Activated CD8-positive, alpha-beta memory T cell treated with anti-CD3 and anti-CD28 coated beads, Interleukin-2, amount 50 U/mL, for 1 hour (primary cell): ENCODE results near the gene ARHGAP10.
"Not testable (repeated sequence)": the region's sequence is repeated elsewhere in the genome, so short reads cannot be mapped to it uniquely, and the experiment has no call there.

Experiments
- DNase-seq: peaks from one replicate; pipeline ENCODE4 v3.0.0-alpha.2; 2020; ENCODE audit errors: extremely low read depth

Gene ARHGAP10

GRCh38 chr4:147991543-147992283 lies 259.8 kb downstream of the ARHGAP10 start:
- no peak for DNase-seq

- no peak for DNase-seq
These were observed 262.2 kb downstream of the ARHGAP10 start for GRCh38 chr4:147994076-147994475.

- DNase-seq = no peak
These were observed 262.9 kb downstream of the ARHGAP10 start for GRCh38 chr4:147994491-147995385.

- no peak for DNase-seq
These were observed 265.0 kb downstream of the ARHGAP10 start for GRCh38 chr4:147996859-147997258.

GRCh38 chr4:148000038-148000437 lies 268.1 kb downstream of the ARHGAP10 start:
- DNase-seq = not testable (repeated sequence)

- DNase-seq = no peak
These were observed 272.5 kb downstream of the ARHGAP10 start for GRCh38 chr4:148004228-148004857.

- no peak for DNase-seq
These were observed 274.1 kb downstream of the ARHGAP10 start for GRCh38 chr4:148006001-148006400.

GRCh38 chr4:148007314-148007760 lies 275.4 kb downstream of the ARHGAP10 start:
- DNase-seq = no peak

- no peak for DNase-seq
These were observed 275.9 kb downstream of the ARHGAP10 start for GRCh38 chr4:148007792-148008191.

- no peak for DNase-seq
These were observed 283.2 kb downstream of the ARHGAP10 start for GRCh38 chr4:148015058-148015457.

GRCh38 chr4:148015468-148015867 lies 283.6 kb downstream of the ARHGAP10 start:
- DNase-seq = no peak

- DNase-seq = no peak
These were observed 284.3 kb downstream of the ARHGAP10 start for GRCh38 chr4:148016063-148016637.

GRCh38 chr4:148017801-148018200 lies 285.9 kb downstream of the ARHGAP10 start:
- DNase-seq = no peak

- no peak for DNase-seq
These were observed 289.8 kb downstream of the ARHGAP10 start for GRCh38 chr4:148021686-148022085.

GRCh38 chr4:148022975-148023374 lies 291.1 kb downstream of the ARHGAP10 start:
- no peak for DNase-seq

- DNase-seq = no peak
These were observed 291.8 kb downstream of the ARHGAP10 start for GRCh38 chr4:148023512-148024181.

GRCh38 chr4:148025981-148026380 lies 294.1 kb downstream of the ARHGAP10 start:
- no peak for DNase-seq

- no peak for DNase-seq
These were observed 295.3 kb downstream of the ARHGAP10 start for GRCh38 chr4:148027201-148027600.

GRCh38 chr4:148029781-148030180 lies 297.9 kb downstream of the ARHGAP10 start:
- DNase-seq = no peak

GRCh38 chr4:148030193-148030873 lies 298.4 kb downstream of the ARHGAP10 start:
- DNase-seq = no peak

- no peak for DNase-seq
These were observed 302.9 kb downstream of the ARHGAP10 start for GRCh38 chr4:148034813-148035212.
